DMS53 treated with DMSO at 0.1 percent for 48 hours (cell line): Measurements from ENCODE around the gene ATXN7L1.
"Not testable (repeated sequence)": the region's sequence is repeated elsewhere in the genome, so short reads cannot be mapped to it uniquely, and the experiment has no call there.

Source experiments
- DNase-seq: peaks from one replicate; lab custom pipeline; 2025; ENCODE audit not compliant: unreplicated experiment; lab: John Stamatoyannopoulos, UW

Gene ATXN7L1

GRCh38 chr7:105861224-105861623 lies 15.2 kb downstream of the ATXN7L1 start:
- DNase-seq: no peak

- no peak for DNase-seq
Measured at GRCh38 chr7:105860793-105861192, 15.6 kb downstream of the ATXN7L1 start.

GRCh38 chr7:105857009-105857952 lies 19.1 kb downstream of the ATXN7L1 start:
- no peak for DNase-seq

- DNase-seq: no peak
Measured at GRCh38 chr7:105854498-105854897, 21.9 kb downstream of the ATXN7L1 start.

GRCh38 chr7:105853931-105854419 lies 22.4 kb downstream of the ATXN7L1 start:
- DNase-seq: no peak

- DNase-seq: no peak
Measured at GRCh38 chr7:105851064-105851463, 25.3 kb downstream of the ATXN7L1 start.

GRCh38 chr7:105849122-105849855 lies 27.1 kb downstream of the ATXN7L1 start:
- DNase-seq: peak; percentile 87

- DNase-seq: no peak
Measured at GRCh38 chr7:105846404-105846803, 30.0 kb downstream of the ATXN7L1 start.

- not testable (repeated sequence) for DNase-seq
Measured at GRCh38 chr7:105844681-105845080, 31.7 kb downstream of the ATXN7L1 start.

- no peak for DNase-seq
Measured at GRCh38 chr7:105841866-105842265, 34.5 kb downstream of the ATXN7L1 start.

GRCh38 chr7:105840981-105841749 lies 35.2 kb downstream of the ATXN7L1 start:
- DNase-seq: no peak

GRCh38 chr7:105839266-105839665 lies 37.1 kb downstream of the ATXN7L1 start:
- no peak for DNase-seq

GRCh38 chr7:105838627-105839231 lies 37.7 kb downstream of the ATXN7L1 start:
- no peak for DNase-seq

GRCh38 chr7:105837765-105838626 lies 38.4 kb downstream of the ATXN7L1 start:
- no peak for DNase-seq

GRCh38 chr7:105835441-105835840 lies 41.0 kb downstream of the ATXN7L1 start:
- no peak for DNase-seq

GRCh38 chr7:105831824-105832535 lies 44.4 kb downstream of the ATXN7L1 start:
- no peak for DNase-seq

GRCh38 chr7:105831302-105831620 lies 45.1 kb downstream of the ATXN7L1 start:
- no peak for DNase-seq

- peak; percentile 78 for DNase-seq
Measured at GRCh38 chr7:105830405-105831301, 45.7 kb downstream of the ATXN7L1 start.
